ENCODE results near the gene ADM. TPM values are rescaled to one million over a fixed set of nuclear protein-coding genes. Genes with fewer than 3 reads are reported as not detected.

ADM gene
- polyA plus RNA-seq, 2 of the 4 experiments (the other 2 are of a cell fraction): 66.3 to 72.1 TPM

DNA sequence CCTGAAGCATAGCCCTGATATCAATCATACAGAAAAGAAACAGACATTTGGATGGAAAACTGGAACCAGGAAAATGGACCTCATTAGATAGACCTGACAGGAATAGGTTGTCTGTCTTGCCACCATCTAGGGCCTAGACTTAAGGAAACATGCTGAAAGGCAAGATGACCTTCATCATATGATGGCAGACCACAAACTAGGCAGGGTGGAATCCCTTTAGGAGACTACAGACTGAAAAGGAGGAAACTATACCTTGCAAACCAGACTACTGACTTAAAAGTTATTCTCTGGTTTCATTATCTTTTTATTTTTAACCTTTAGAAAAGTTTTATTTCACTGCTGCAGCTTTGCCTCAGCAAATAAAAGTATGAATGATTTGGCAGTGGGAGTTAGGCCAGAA is 31.1 kb upstream of the ADM start:
- no peak overlapping the region for H3K4me3 ChIP-seq
- DNase-seq (ENCODE audit: low read depth in 1 of 2, low spot score in 1 of 2): no peak
- H3K4me1 ChIP-seq: peaks cover 37% of the 10 kb centered on the region
- TF ChIP-seq MYC (IDR thresholded peaks at IDR 0.05; ENCODE audit: borderline replicate concordance, low read length) (no peak), GATA3 (IDR thresholded peaks at IDR 0.05; ENCODE audit: borderline replicate concordance) (no peak), MAZ (IDR thresholded peaks at IDR 0.05; ENCODE audit: borderline replicate concordance, low read depth, low read length) (no peak), ZC3H11A (IDR thresholded peaks at IDR 0.05) (no peak), TP53 (CRISPR knock-in tag; IDR thresholded peaks at IDR 0.05) (no peak), CBX2 (IDR thresholded peaks at IDR 0.05; ENCODE audit: borderline replicate concordance, low read depth) (no peak), POLR2AphosphoS2 (conservative IDR thresholded peaks at IDR 0.05; ENCODE audit: low read length) (no peak), CBX8 (IDR thresholded peaks at IDR 0.05) (no peak), ESRRA (IDR thresholded peaks at IDR 0.05; ENCODE audit: borderline replicate concordance, low read length) (no peak)
- TF ChIP-seq, protein P1, sequence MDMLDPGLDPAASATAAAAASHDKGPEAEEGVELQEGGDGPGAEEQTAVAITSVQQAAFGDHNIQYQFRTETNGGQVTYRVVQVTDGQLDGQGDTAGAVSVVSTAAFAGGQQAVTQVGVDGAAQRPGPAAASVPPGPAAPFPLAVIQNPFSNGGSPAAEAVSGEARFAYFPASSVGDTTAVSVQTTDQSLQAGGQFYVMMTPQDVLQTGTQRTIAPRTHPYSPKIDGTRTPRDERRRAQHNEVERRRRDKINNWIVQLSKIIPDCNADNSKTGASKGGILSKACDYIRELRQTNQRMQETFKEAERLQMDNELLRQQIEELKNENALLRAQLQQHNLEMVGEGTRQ (IDR thresholded peaks at IDR 0.05): no peak
- TF ChIP-seq, protein P2, sequence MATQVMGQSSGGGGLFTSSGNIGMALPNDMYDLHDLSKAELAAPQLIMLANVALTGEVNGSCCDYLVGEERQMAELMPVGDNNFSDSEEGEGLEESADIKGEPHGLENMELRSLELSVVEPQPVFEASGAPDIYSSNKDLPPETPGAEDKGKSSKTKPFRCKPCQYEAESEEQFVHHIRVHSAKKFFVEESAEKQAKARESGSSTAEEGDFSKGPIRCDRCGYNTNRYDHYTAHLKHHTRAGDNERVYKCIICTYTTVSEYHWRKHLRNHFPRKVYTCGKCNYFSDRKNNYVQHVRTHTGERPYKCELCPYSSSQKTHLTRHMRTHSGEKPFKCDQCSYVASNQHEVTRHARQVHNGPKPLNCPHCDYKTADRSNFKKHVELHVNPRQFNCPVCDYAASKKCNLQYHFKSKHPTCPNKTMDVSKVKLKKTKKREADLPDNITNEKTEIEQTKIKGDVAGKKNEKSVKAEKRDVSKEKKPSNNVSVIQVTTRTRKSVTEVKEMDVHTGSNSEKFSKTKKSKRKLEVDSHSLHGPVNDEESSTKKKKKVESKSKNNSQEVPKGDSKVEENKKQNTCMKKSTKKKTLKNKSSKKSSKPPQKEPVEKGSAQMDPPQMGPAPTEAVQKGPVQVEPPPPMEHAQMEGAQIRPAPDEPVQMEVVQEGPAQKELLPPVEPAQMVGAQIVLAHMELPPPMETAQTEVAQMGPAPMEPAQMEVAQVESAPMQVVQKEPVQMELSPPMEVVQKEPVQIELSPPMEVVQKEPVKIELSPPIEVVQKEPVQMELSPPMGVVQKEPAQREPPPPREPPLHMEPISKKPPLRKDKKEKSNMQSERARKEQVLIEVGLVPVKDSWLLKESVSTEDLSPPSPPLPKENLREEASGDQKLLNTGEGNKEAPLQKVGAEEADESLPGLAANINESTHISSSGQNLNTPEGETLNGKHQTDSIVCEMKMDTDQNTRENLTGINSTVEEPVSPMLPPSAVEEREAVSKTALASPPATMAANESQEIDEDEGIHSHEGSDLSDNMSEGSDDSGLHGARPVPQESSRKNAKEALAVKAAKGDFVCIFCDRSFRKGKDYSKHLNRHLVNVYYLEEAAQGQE (IDR thresholded peaks at IDR 0.05): no peak
- TF ChIP-seq, protein P3, sequence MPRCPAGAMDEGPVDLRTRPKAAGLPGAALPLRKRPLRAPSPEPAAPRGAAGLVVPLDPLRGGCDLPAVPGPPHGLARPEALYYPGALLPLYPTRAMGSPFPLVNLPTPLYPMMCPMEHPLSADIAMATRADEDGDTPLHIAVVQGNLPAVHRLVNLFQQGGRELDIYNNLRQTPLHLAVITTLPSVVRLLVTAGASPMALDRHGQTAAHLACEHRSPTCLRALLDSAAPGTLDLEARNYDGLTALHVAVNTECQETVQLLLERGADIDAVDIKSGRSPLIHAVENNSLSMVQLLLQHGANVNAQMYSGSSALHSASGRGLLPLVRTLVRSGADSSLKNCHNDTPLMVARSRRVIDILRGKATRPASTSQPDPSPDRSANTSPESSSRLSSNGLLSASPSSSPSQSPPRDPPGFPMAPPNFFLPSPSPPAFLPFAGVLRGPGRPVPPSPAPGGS (IDR thresholded peaks at IDR 0.05): no peak
- ChIA-PET POLR2A (no interaction called here), CTCF (interaction anchor here (1.0 kb wide), 2 partner anchors 12 to 19 kb away, joined by 3 read pairs; no protein-coding TSS in a partner anchor)
- no peak for FAIRE-seq
- ATAC-seq: no peak
- H3K4me2 ChIP-seq: no peak overlapping the region
- H3K9me3 ChIP-seq: no peaks in the 10 kb centered on the region
- H3K27ac ChIP-seq: 0 out of 6 replicates have a peak overlapping the region, but pooled peaks of 1 of the 2 experiments have one; percentile 16

DNA sequence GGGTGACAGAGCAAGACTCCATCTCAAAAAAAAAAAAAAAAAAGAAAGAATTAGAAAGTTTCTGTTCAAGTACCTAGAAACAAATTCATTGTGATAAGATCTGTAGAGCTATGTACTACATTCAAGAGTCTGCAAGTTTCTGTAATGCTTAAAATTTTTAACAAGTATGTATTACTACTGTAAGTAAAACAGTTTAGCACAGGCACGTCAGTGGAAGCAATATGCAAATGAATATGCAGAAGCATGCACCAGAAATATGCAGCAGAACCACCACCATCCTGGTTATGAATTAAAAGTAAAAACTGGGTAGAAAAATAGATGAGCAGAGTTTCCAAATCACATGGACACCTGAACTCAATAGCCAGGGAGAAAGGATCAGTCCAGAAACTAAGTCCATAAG is 30.1 kb upstream of the ADM start:
- TF ChIP-seq RNF2 (IDR thresholded peaks at IDR 0.05; ENCODE audit: borderline replicate concordance, low read depth) (no peak), SREBF2 (IDR thresholded peaks at IDR 0.05) (no peak), SMC3 (IDR thresholded peaks at IDR 0.05) (no peak), TFCP2L1 (CRISPR knock-in tag; IDR thresholded peaks at IDR 0.05) (no peak), CBX8 (IDR thresholded peaks at IDR 0.05) (no peak), ZC3H11A (IDR thresholded peaks at IDR 0.05) (no peak), TP53 (CRISPR knock-in tag; IDR thresholded peaks at IDR 0.05) (no peak), EHF (CRISPR knock-in tag; IDR thresholded peaks at IDR 0.05) (no peak), JUNB (IDR thresholded peaks at IDR 0.05) (no peak), ZSCAN20 (CRISPR knock-in tag; IDR thresholded peaks at IDR 0.05) (no peak), EP300 (IDR thresholded peaks at IDR 0.05) (no peak), HEYL (CRISPR knock-in tag; IDR thresholded peaks at IDR 0.05) (no peak), KDM1A (IDR thresholded peaks at IDR 0.05; ENCODE audit: low read depth) (no peak), BHLHE40 (IDR thresholded peaks at IDR 0.05; ENCODE audit: low read depth, low read length) (no peak), JUN (IDR thresholded peaks at IDR 0.05) (no peak)
- TF ChIP-seq, protein P4, sequence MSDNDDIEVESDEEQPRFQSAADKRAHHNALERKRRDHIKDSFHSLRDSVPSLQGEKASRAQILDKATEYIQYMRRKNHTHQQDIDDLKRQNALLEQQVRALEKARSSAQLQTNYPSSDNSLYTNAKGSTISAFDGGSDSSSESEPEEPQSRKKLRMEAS (IDR thresholded peaks at IDR 0.05): no peak
- TF ChIP-seq, protein P5, sequence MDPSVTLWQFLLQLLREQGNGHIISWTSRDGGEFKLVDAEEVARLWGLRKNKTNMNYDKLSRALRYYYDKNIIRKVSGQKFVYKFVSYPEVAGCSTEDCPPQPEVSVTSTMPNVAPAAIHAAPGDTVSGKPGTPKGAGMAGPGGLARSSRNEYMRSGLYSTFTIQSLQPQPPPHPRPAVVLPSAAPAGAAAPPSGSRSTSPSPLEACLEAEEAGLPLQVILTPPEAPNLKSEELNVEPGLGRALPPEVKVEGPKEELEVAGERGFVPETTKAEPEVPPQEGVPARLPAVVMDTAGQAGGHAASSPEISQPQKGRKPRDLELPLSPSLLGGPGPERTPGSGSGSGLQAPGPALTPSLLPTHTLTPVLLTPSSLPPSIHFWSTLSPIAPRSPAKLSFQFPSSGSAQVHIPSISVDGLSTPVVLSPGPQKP (IDR thresholded peaks at IDR 0.05; ENCODE audit: low read depth, low read length): no peak
- TF ChIP-seq, protein P1 (IDR thresholded peaks at IDR 0.05): no peak
- TF ChIP-seq, protein P6, sequence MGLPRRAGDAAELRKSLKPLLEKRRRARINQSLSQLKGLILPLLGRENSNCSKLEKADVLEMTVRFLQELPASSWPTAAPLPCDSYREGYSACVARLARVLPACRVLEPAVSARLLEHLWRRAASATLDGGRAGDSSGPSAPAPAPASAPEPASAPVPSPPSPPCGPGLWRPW (IDR thresholded peaks at IDR 0.05): no peak
- FAIRE-seq: no peak
- POLR2A ChIA-PET: no interaction called here

More for the DNA sequence above, 30.1 kb upstream of the ADM start:
- CTCF ChIA-PET: interaction anchor here (0.6 to 1.0 kb wide), 3 partner anchors 11 to 665 kb away, joined by 3 read pairs; no protein-coding TSS in a partner anchor
- H3K9me3 ChIP-seq: no peaks in the 10 kb centered on the region
- DNase-seq (ENCODE audit: low read depth in 1 of 2, low spot score in 1 of 2) (no peak), ATAC-seq (no peak)
- H3K4me3 ChIP-seq: no peak overlapping the region
- peaks cover 27% of the 10 kb centered on the region for H3K4me1 ChIP-seq
- no peak overlapping the region for H3K27ac ChIP-seq
- WGBS (ENCODE audit: missing lambda C conversion rate): 92% methylated on average over 1 of the region's 1 CpG
- no peak overlapping the region for H3K4me2 ChIP-seq

All from A549 (cell line).